GM11168 (cell line): ENCODE results near the gene FAM20B.
"Not testable (repeated sequence)": the region's sequence is repeated elsewhere in the genome, so short reads cannot be mapped to it uniquely, and the experiment has no call there.

ENCODE experiments used
- in situ Hi-C: fragments of 300-500 bp; cut with MboI; formaldehyde crosslinking; loops from one replicate; pipeline ENCODE4 v1.12.0; 2022; ENCODE audit warnings: low sequenced_read_pairs; ENCODE audit not compliant: unreplicated experiment

FAM20B gene

GRCh38 chr1:179025125-179025974, at the start of gene FAM20B:
FAM20B (plus strand) TSS chr1:179025894; CDS start chr1:179043848, 17,954 bp downstream.
- in situ Hi-C loops = no loop called here

GRCh38 chr1:178976541-178976940, 49.2 kb upstream of the FAM20B start:
- in situ Hi-C loops = no loop called here

- in situ Hi-C loops = no loop called here
Observed at GRCh38 chr1:178986204-178986603, 39.5 kb upstream of the FAM20B start.

- in situ Hi-C loops = not testable (repeated sequence)
Observed at GRCh38 chr1:178988198-178988597, 37.5 kb upstream of the FAM20B start.

- in situ Hi-C loops = no loop called here
Observed at GRCh38 chr1:178993559-178993958, 32.1 kb upstream of the FAM20B start.

GRCh38 chr1:178997428-178997827, 28.3 kb upstream of the FAM20B start:
- in situ Hi-C loops = no loop called here

GRCh38 chr1:178998295-178998694, 27.4 kb upstream of the FAM20B start:
- in situ Hi-C loops = no loop called here

GRCh38 chr1:178999061-178999460, 26.6 kb upstream of the FAM20B start:
- in situ Hi-C loops = no loop called here

GRCh38 chr1:179001451-179001850, 24.2 kb upstream of the FAM20B start:
- in situ Hi-C loops = loop anchor here (10.0 kb wide), 1 partner anchor 237 kb away; no protein-coding TSS in a partner anchor

- in situ Hi-C loops = loop anchor here (10.0 kb wide), 1 partner anchor 237 kb away; no protein-coding TSS in a partner anchor
Observed at GRCh38 chr1:179002064-179002463, 23.6 kb upstream of the FAM20B start.

- in situ Hi-C loops = loop anchor here (10.0 kb wide), 1 partner anchor 238 kb away; no protein-coding TSS in a partner anchor
Observed at GRCh38 chr1:179002552-179003345, 22.9 kb upstream of the FAM20B start.

GRCh38 chr1:179003512-179004066, 22.1 kb upstream of the FAM20B start:
- in situ Hi-C loops = loop anchor here (10.0 kb wide), 1 partner anchor 239 kb away; no protein-coding TSS in a partner anchor

- in situ Hi-C loops = loop anchor here (10.0 kb wide), 1 partner anchor 242 kb away; no protein-coding TSS in a partner anchor
Observed at GRCh38 chr1:179007233-179007632, 18.5 kb upstream of the FAM20B start.

GRCh38 chr1:179010671-179011070, 15.0 kb upstream of the FAM20B start:
- in situ Hi-C loops = loop anchor here (5.0 kb wide), 1 partner anchor 483 kb away; no protein-coding TSS in a partner anchor

- in situ Hi-C loops = loop anchor here (5.0 kb wide), 1 partner anchor 485 kb away; no protein-coding TSS in a partner anchor
Observed at GRCh38 chr1:179012038-179012437, 13.7 kb upstream of the FAM20B start.

GRCh38 chr1:179014123-179014522, 11.6 kb upstream of the FAM20B start:
- in situ Hi-C loops = loop anchor here (5.0 kb wide), 1 partner anchor 487 kb away; no protein-coding TSS in a partner anchor

- in situ Hi-C loops = no loop called here
Observed at GRCh38 chr1:179015396-179015795, 10.3 kb upstream of the FAM20B start.

- in situ Hi-C loops = no loop called here
Observed at GRCh38 chr1:179016706-179017382, 8.8 kb upstream of the FAM20B start.

- in situ Hi-C loops = no loop called here
Observed at GRCh38 chr1:179017383-179018326, 8.0 kb upstream of the FAM20B start.
